HUDEP-2 (cell line): ENCODE measurements around the gene RAMP3.
"Not testable (repeated sequence)": the region's sequence is repeated elsewhere in the genome, so short reads cannot be mapped to it uniquely, and the experiment has no call there.

Source experiments
- DNase-seq, 76 experiments: peaks; one replicate each; lab custom pipeline; 2025; ENCODE audit not compliant: unreplicated experiment in 76 of 76; lab: John Stamatoyannopoulos, UW

RAMP3 gene

DNA sequence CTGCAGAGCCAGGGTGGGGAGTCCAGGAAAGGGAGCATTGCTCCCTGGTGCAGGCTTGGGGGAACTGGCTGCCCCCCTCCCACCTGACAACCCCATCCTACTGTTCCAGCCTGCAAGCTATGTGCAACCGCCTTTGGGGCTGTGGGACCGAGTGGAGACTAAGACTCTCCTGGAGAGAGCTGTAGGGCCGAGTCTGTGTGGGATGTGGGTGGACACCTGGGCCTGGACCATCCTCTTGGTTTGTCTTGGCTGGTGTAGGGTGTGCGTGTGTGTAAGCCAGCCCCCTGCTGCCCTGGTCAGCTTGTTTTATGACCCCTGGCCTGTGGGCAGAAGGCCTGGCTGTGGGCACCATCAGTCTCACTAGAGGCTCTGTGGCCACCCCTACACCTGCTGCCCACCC is 1.6 kb upstream of the RAMP3 start:
- DNase-seq, result no peak

DNA sequence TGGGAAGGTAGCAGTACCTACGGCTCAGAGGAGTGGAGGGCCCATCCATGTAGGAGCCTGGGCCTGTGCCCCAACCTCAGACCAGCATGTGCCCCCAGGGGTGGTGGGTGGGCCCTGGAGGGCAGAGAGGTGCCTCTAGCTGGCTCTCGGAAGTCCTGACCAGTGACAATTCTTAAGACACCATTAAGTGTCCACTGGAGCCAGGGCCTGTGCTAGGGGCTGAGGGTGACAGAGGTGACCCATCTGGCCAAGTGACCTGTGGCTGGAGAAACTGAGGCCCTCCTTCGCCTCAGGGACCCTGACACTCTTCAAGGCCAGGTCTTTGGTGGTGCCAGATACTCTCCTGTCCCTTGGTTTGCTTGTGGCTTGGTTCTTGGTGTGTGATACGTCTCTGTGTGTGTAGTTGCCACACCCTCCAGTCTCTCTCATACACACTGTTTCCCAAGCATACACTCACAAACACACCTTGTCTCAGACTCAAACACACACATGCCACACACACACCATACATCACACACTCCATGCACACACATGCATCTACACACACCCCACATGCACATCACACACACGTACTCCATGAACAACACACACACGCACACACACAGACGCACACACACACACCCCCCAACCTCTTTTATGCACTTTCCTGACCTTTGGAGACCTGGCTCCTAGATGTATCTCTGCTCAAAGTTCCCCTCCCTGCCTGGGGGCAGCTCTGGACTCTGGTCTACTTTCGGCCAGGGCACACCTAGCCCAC is 897 bp upstream of the RAMP3 start:
- DNase-seq, result no peak

DNA sequence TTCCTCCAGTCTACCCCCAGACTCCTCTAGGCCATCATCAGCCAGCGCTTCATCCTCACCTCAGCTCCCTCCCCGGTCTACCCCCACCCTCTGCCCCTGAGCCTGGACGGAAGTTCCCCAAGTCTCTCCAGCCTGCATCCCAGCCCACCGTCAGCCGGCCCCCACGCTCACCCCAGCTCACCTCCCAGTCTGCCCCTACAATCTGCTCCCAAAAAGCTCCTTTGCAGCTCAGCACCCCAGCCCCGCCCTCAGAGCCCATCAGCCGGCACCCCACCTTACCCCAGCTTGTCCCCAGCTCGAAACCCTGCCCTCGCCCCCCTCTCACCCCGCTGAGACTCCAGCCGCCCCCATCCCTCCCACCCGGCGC is 322 bp upstream of the RAMP3 start:
- no peak for DNase-seq

DNA sequence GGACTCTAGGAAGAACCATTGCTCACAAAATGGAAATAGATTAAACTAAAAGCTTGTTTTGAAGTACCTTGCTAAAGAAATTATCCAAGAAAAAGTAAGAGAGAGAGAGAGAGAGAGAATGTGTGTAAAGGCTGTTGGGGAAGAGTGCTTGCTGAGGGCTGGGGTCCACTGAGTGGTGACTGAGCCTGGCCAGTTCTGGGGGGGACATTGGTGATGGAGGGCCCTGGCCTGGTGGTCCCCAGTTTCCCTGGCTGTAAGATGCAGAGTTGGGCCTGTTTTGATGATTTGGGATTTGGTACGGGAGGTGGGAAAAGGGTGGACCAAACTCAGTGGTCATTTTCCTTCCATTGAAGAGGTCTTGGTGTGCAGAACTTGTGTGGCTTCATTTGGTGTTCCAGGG is 880 bp downstream of the RAMP3 start:
- DNase-seq, result no peak

DNA sequence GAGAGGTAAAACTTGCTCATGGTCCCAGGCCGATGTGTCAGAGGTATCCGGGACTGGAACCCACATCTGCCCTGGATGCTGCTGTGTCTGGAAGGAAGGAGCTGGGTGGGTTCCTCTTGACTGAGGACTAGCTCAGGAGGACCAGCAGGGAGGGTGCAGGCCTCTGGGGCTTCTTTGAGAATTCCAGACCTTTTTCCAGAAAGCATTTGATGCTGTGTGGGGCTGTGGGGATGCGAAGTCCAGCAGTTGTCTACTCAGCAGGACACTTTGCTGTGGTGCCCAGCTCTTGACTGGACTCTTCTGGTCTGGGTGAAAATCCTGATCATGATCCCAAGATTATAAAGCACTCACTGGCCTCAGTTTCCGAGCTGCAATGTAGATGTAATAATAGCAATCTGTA is 1.7 kb downstream of the RAMP3 start:
- DNase-seq, result no peak

DNA sequence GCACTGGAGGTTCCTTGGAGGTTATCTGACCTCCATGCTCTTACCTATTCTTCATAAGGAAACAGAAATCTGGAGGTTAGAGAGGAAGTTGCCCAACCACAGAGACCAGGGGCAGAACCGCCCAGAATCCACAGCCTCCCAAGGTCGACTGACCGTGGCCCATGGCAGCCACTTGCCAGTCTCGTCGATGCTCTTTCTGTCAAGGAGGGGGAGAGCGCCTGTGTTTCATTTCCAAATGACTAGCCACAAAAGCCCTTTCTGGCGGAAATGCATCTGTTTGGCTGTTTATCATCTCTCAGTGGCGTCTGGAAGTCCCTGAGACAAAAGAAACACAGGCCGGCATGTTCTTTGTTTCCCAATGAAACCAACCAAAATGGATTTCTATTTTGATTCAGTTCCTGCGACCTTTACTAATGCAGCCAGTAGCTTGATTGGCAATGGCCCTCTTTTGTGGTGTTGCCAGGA is 2.9 kb downstream of the RAMP3 start:
- no peak for DNase-seq

DNA sequence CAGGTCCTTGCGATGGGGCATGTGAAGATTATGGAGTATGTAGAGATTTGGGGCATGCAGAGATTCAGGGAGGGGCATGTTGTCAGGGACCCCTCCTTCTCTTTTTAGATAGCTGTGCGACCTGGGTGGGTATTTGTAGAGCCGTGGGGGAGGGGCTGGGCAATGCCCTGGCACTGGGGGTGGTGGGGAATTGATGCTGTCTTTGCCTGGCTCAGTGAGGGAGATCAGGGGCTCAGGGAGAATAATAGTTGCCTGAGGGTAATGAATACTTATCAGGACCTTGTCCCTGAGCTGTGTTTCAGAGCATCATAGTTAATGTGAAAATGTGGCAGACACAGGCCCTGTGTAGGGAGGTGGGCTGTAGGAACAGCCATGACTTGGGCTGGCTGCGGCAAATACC is 3.5 kb downstream of the RAMP3 start:
- DNase-seq, result no peak

DNA sequence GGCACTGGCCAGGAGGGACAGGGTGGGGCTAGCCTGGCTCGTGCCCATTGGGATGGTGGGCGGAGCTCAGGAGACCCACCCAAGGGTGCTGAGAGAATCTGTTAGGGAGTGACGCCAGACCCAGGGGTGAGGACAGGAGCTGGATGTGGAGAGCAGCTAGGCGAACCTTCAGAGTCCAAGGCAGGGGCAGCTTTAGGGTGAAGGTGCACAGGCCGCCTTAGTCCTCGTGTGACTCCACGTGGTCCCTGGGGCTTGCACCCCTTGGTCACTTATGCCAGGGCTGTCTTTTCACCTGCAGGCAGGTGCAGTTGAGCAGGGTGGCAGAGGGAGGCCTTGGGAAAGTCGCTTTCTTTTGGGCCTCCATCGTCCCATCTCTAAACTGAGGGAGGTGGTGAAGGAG is 4.3 kb downstream of the RAMP3 start:
- no peak for DNase-seq

DNA sequence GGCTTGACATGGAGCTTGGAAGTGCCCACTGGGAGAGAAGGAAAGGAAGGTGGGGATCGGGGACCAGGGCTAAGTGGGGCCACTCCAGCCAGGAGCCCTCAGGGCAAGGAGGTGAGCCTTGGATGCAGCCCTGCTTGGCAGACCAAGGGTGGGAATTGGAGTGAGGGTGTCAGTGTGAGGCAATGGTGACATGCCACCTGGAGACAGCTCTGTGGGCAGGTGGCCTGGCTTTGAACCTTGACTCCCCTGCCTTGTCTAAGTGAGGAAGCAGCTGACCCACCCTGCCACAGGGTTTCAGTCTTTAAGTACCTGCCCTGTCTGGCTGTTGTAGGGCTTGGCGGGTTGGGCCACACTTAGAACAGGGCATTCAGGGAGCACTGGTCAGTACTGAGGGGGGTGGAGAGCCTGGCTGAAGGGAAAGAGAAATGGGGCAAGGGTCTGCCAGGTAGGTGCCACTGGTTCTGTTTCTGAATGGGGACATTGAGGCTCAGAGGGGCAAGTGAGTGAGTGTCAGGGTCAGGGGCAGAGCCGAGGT is 4.8 kb downstream of the RAMP3 start:
- no peak for DNase-seq

DNA sequence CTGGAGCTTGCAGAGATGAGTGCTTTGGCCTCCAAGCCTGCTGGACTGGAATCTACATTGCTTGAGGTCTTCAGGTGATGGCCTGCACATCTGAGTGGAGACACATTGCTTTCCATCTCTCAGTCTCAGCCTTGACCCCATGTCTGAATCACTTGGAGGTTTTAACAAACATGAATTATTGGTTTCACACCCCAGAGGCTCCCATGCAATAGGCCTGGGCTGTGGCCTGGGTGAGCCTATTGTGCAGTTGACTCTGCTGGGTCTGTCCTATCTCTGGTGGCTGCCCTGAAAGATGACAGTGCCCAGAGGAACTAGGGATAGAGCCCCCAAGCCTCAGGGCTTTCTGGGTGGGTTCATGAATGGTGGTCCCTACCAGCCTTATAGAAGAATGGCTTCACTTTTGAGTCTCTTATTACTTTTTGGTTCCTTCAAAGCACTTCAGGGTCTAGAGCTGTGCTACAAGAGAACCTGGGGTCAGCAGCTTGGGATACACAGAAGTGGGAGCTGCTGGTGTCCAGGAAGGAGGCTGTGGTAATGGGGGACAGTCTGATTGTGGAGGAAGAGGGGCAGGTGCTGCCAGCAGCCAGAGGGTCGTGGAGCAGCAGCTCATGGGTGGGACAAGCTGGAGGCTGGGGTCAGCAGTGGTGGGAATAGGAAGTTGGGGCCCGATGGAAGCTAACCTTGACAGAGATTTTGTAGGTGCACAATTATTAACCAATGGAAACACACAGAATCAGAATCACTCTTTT is 5.5 kb downstream of the RAMP3 start:
- no peak for DNase-seq

DNA sequence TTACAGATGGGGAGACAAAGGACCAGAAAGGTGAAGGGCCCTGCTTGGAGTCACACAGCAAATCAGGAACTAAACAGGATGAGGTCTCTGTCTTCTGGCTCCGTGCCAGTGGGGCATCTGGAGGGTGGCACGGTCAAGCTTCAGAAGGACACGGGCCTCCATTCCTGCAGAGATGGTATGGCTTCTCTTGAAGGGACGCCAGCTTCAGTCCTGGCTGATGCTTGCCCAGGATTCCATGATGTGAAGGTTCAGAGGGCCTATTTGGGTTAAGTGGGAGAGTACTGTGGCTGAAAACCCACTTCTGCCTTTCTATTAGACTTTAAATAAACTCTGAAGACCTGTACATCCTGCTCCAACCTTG is 6.1 kb downstream of the RAMP3 start:
- no peak for DNase-seq

DNA sequence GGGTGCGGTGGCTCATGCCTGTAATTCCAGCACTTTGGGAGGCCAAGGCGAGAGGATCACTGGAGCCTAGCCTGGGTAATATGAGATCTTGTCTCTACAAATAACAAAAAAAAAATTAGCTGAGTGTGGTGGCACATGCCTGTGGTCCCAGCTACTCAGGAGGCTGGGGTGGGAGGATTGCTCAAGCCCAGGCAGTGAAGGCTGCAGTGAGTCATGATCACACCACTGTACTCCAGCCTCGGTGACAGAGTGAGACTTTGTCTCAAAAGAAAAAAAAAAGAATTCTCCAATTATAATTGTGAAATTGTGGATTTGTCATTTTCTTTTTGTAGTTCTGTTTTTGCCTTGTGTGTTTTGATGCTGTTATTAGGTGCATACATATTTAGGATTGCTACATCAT is 6.7 kb downstream of the RAMP3 start:
- not testable (repeated sequence) for DNase-seq

DNA sequence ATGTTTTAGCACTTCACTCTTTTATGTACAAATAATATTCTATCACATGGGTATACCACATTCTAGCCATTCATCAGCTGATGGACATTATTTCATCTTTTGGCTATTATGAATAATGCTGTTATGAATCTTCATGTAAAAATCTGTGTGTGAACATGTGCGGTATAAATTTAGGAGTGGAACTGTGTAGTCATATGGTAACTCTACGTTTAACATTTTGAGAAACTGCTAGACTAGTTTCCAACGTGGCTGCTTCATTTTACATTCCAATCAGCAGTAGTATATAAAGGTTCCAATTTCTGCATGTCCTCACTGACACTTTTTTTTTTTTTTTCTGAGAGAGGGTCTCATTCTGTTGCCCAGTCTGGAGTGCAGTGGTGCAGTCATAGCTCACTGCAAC is 8.3 kb downstream of the RAMP3 start:
- DNase-seq, result no peak

DNA sequence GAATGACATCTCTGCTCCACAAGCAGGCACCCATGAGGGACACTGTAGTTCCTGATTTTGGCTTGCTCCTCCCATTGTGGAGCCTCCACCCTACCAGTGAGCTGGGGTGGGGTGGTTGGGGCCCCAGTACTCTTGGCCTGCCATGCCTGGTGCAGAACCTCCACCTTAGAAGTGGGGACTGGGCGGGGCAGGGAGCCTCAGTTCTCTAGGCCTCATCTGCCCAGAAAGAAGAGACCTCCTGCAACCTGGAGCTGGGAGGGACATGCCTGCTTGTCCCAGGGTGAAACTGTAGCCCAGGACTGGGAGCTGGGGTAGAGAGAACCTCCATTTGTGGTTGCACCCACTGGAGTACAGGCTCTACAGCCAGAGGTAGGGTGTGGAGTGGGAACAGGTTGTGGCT is 14.4 kb downstream of the RAMP3 start:
- no peak for DNase-seq

DNA sequence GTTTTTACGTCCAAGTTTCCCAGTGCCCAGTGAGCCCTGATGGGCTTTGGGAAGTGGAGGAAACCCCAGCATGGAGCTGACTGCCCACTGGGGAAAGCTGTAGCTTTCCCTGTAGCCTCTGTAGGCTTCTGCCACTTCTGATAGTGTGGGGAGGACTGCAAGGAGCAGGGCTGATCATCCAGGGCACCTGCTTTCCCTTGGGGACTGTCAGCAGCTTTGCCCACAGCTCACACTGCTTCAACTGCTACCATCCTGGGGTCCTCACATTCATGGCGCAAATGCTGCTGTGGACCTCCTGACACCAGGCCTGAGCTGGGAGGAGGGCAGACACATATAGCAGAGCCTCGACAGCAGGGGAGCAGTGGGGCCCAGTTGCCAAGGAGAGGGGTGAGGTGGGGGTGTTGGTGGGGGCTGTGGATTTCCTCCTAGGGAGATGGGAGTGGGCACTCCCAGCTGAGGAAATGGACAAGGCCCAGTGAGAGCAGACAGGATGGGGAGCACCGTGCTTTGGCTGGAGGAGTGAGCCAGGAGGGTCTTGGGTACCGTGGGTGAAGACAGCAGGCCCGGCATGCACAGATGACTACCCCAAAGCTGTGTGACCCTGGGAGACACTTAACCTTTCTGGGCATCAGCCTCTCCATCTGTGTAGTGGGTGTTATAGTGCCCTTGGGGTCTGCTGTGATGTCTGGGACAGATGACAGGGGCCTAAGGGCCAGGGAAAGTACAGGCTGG is 16.2 kb downstream of the RAMP3 start:
- DNase-seq, result no peak

DNA sequence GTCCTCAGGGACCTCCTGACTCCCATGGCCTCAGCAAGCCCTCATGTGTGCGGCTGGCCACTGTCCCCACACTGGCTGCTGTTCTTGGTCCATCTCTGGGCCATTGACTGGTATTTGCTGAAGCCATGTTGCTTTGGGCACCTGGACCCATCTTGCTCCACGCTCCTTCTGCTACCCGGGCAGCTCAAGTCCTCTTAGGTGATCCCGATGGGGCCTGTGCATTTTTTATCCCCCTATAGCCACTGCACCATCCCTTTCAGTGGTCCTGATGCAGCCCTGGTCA is 16.7 kb downstream of the RAMP3 start:
- DNase-seq, result no peak

DNA sequence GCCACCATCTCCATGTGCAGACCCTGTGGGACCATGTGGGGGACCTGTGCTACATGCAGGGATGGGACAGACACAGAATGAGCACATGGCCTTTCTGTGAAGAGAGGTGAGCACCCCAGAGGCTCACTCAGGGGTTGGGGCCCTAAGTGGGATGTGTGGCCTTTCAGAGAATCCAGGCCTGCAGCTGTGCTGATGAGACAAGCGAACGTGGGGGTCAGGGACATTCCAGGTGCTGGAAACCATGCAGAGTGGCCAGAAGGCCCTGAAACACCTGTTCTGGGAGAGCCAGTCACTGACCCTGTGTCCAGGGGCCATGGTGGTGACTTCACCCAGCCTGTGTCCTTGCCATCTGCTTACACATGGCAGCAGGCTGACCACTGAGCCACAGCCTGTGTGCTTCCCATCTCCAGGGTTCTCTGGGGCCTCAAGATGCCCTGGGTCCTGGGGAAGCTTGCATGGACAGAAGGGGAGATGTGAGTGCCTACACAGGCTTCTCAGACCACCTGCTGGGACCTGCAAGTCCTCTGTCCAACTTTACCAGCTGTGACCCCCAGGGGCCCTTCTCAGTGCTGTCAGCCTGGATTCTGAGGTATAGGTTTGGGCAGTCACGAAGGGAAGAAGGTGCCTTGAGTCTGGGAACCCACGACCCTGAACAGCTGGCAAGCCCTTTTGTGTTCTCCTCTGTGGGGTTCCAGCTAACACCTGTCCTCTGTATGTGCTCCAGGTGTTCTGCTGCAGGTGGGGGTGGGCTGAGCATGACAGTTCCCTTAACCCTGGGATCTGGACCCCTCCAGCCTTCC is 17.6 kb downstream of the RAMP3 start:
- DNase-seq, result no peak

DNA sequence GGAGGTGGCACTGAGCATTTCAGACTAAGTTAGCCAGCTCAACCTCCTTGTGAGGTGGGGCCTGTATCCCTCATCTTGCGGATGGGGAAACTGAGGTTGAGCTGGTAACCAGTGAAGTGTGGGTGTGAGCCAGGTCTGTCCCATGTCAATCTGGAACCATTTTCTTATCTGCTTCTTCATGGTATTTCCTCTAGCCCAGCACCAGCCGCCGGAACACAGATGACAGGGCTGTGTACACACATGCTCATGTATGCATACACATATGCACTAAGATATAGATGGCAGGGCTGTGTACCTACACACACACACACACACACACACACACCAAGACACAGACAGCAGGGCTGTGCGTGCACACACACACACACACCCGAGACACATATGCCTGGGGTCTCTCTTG is 18.5 kb downstream of the RAMP3 start:
- DNase-seq, result no peak

DNA sequence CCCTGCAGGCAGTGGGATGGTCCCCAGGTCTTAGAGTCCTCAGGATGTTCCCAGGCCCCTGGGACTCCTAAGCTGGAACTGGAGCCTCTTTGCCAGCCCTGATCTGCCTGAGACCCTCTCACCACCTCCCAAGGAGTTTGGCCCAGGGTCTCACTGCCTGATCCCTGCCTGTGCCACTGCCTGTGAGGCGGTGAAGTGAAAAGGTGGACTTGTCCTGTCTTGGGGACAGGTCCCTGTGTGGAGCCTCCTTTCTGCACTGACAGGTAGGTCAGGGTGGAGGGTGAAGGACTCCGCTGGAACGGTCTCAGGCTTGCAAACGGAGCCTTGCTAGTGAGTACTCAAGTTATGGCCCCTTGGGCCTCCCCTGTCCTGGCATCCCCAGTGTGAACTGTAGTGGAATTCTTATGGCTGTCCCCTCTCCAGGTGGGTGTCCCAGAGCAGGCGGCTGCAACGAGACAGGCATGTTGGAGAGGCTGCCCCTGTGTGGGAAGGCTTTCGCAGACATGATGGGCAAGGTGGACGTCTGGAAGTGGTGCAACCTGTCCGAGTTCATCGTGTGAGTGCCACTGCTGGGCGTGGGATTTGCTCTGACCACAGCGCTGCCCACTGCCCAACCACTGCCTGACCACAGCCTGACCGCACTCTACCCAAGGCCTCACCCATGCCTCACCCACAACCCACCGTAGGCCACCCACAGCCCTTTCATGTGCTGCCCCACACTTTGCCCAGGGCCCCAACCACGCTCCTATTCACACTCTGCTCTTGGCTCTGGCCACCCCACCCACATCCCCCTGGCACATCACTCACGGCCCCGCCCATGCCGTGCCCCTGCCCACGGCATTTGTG is 19.5 kb downstream of the RAMP3 start:
- no peak for DNase-seq

DNA sequence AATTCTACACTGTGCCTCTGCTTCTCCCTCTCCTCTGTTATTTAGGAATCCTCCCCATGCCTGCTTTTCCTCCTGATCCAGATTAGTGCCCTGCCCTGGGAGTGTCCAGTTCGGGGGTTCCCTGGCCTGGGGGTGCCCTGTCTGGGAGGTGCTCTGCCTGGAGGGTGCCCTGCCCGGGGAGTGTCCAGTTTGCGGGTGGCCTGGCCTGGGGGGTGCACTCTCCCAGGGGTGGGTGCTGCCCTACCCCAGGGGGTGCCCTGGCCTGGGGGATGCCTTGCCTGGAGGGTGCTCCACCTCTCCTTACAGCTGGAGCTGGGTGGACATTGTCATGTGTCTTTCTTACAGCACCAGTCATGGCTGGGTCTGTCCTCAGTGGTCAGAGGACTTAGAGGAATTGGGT is 20.2 kb downstream of the RAMP3 start:
- DNase-seq, result no peak
